ENCODE measurements around the gene DNAL1. TPM values are rescaled to one million over a fixed set of nuclear protein-coding genes. Genes with fewer than 3 reads are reported as not detected.

Gene DNAL1
- total RNA-seq, 2 donors from 2014 or later, result 22.9 to 30.5 TPM

- Mint-ChIP-seq H3K4me3 (peak overlapping the region; percentile 72), H3K27ac (peak overlapping the region; percentile 96)
Observed at GRCh38 chr14:73719791-73720190, 75.0 kb downstream of the DNAL1 start.

GRCh38 chr14:73720636-73721035 lies 75.8 kb downstream of the DNAL1 start:
- peaks cover 29% of the 10 kb centered on the region for H3K4me1 Mint-ChIP-seq
- H3K4me3 ChIP-seq (ENCODE audit: low read length), result no peak overlapping the region

More at GRCh38 chr14:73719791-73720190, 75.0 kb downstream of the DNAL1 start:
- Mint-ChIP-seq H3K27me3 (ENCODE audit: insufficient read depth) (no peaks in the 10 kb centered on the region), H3K9me3 (no peaks in the 10 kb centered on the region), H3K36me3 (ENCODE audit: low read depth) (peaks cover 37% of the 10 kb centered on the region), H3K4me1 (peaks cover 32% of the 10 kb centered on the region)
- H3K27me3 ChIP-seq (ENCODE audit: control insufficient read depth, insufficient read depth, low read length, poor library complexity, severe bottlenecking), result no peaks in the 10 kb centered on the region
- WGBS, 2 experiments (ENCODE audit: insufficient coverage in 1 of 2, insufficient read length in 1 of 2), result 90% methylated on average over 5 to 8 of the region's 8 CpGs
- no peak for DNase-seq
- H3K9ac ChIP-seq (ENCODE audit: extremely low read depth, low read length, poor library complexity, severe bottlenecking), result no peak overlapping the region
- H3K27ac ChIP-seq (ENCODE audit: low read depth, low read length), result peak overlapping the region; percentile 66
- H3K9me3 ChIP-seq (ENCODE audit: control insufficient read depth, low read length), result no peaks in the 10 kb centered on the region
- H3K36me3 ChIP-seq (ENCODE audit: control insufficient read depth, insufficient read depth, low read length), result peaks cover 66% of the 10 kb centered on the region
- TF ChIP-seq CTCF (conservative IDR thresholded peaks at IDR 0.05), result no peak
- no peak overlapping the region for H3K4me3 ChIP-seq (ENCODE audit: low read length)
- peaks cover 5% of the 10 kb centered on the region for H3K4me1 ChIP-seq (ENCODE audit: control insufficient read depth, insufficient read depth, low read length)

GRCh38 chr14:73721101-73721821 lies 76.5 kb downstream of the DNAL1 start:
- Mint-ChIP-seq H3K4me3 (no peak overlapping the region), H3K9me3 (no peaks in the 10 kb centered on the region), H3K27ac (peak overlapping the region; percentile 29), H3K4me1 (peaks cover 30% of the 10 kb centered on the region), H3K27me3 (ENCODE audit: insufficient read depth) (no peaks in the 10 kb centered on the region), H3K36me3 (ENCODE audit: low read depth) (peaks cover 39% of the 10 kb centered on the region)
- no peak overlapping the region for H3K9ac ChIP-seq (ENCODE audit: extremely low read depth, low read length, poor library complexity, severe bottlenecking)
- H3K4me3 ChIP-seq (ENCODE audit: low read length), result no peak overlapping the region
- 68 to 78% methylated on average over 7 to 12 of the region's 12 CpGs for WGBS, 2 experiments (ENCODE audit: insufficient coverage in 1 of 2, insufficient read length in 1 of 2)
- no peaks in the 10 kb centered on the region for H3K27me3 ChIP-seq (ENCODE audit: control insufficient read depth, insufficient read depth, low read length, poor library complexity, severe bottlenecking)
- TF ChIP-seq CTCF (conservative IDR thresholded peaks at IDR 0.05), result no peak
- H3K36me3 ChIP-seq (ENCODE audit: control insufficient read depth, insufficient read depth, low read length), result peaks cover 68% of the 10 kb centered on the region
- DNase-seq, result peak; percentile 88
- no peak overlapping the region for H3K27ac ChIP-seq (ENCODE audit: low read depth, low read length)
- H3K4me1 ChIP-seq (ENCODE audit: control insufficient read depth, insufficient read depth, low read length), result peaks cover 16% of the 10 kb centered on the region
- no peaks in the 10 kb centered on the region for H3K9me3 ChIP-seq (ENCODE audit: control insufficient read depth, low read length)

More at GRCh38 chr14:73720636-73721035, 75.8 kb downstream of the DNAL1 start:
- H3K9ac ChIP-seq (ENCODE audit: extremely low read depth, low read length, poor library complexity, severe bottlenecking), result no peak overlapping the region
- H3K27ac ChIP-seq (ENCODE audit: low read depth, low read length), result no peak overlapping the region
- Mint-ChIP-seq H3K4me3 (no peak overlapping the region), H3K36me3 (ENCODE audit: low read depth) (peaks cover 39% of the 10 kb centered on the region), H3K9me3 (no peaks in the 10 kb centered on the region), H3K27ac (no peak overlapping the region), H3K27me3 (ENCODE audit: insufficient read depth) (no peaks in the 10 kb centered on the region)
- no peaks in the 10 kb centered on the region for H3K27me3 ChIP-seq (ENCODE audit: control insufficient read depth, insufficient read depth, low read length, poor library complexity, severe bottlenecking)
- peaks cover 67% of the 10 kb centered on the region for H3K36me3 ChIP-seq (ENCODE audit: control insufficient read depth, insufficient read depth, low read length)
- TF ChIP-seq CTCF (conservative IDR thresholded peaks at IDR 0.05), result no peak
- no peak for DNase-seq
- no peaks in the 10 kb centered on the region for H3K9me3 ChIP-seq (ENCODE audit: control insufficient read depth, low read length)
- peaks cover 12% of the 10 kb centered on the region for H3K4me1 ChIP-seq (ENCODE audit: control insufficient read depth, insufficient read depth, low read length)

All from endodermal cell (in vitro differentiated cells).